RCC 7860 (cell line): Measurements from ENCODE around the gene CD276.
"Not testable (repeated sequence)": the region's sequence is repeated elsewhere in the genome, so short reads cannot be mapped to it uniquely, and the experiment has no call there.

Source experiments
- DNase-seq: peaks from one replicate; pipeline ENCODE4 v3.0.0-alpha.2; 2015; ENCODE audit warnings: low spot score
- FAIRE-seq: peaks from 2 replicates; lab custom pipeline; 2012; peaks lifted over from hg19 to GRCh38; lab: Jason Lieb, UNC

Gene CD276

GRCh38 chr15:73709241-73709640 lies 25.1 kb downstream of the CD276 start:
- FAIRE-seq, result no peak
- no peak for DNase-seq

DNA sequence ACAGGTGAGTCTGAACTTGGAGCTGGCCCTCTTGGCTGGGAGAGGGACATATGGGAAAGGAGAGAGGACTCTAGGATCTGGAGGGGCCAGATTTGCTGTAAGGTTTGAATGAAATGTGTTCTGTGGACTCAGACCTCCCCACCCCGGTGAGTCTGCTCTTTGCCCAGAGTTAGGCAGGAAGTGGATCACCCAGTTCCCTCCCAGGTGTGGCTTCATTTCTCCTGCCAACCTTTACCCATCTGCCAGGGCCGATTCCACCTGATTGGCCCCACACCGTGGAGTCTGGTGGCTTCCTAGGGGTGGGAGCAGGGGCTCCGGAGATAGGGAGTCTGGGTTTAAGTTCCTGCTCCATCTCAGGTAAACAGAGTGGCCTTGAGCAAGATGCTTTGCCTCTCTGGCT lies 25.5 kb downstream of the CD276 start:
- DNase-seq, result no peak

GRCh38 chr15:73710321-73710720 lies 26.1 kb downstream of the CD276 start:
- DNase-seq (no peak), FAIRE-seq (no peak)

More for the DNA sequence above, 25.5 kb downstream of the CD276 start:
- no peak for FAIRE-seq

- no peak for DNase-seq
- FAIRE-seq, result no peak
Observed at GRCh38 chr15:73711526-73711925, 27.3 kb downstream of the CD276 start.

- FAIRE-seq, result no peak
- DNase-seq, result no peak
Observed at GRCh38 chr15:73712107-73712506, 27.9 kb downstream of the CD276 start.

DNA sequence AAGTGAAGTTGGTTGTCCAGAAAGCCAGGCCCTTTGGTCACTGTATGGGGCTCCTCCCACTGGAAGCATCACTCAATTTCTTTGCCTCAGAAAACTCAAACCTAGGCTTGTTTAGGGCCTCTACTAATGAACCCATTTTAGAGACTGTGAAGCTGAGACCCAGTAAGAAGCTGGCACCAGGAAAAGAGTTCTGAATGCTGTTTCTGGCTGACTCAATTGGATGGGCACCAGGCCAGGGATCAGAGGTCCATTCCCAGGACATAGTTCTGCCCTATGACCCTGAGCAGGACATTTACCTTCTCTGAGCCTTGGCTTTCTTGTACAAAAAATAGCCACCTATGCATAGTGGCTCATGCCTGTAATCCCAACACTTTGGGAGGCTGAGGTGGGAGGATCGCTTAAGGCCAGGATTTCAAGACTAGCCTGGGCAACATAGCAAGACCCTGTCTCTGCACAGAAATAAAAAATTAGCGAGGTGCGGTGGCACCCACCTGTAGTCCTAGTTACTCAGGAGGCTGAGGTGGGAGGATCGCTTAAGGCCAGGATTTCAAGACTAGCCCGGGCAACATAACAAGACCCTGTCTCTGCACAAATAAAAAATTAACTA lies 30.6 kb downstream of the CD276 start:
- no peak for FAIRE-seq
- no peak for DNase-seq

- no peak for DNase-seq
- FAIRE-seq, result no peak
Observed at GRCh38 chr15:73715417-73715816, 31.2 kb downstream of the CD276 start.

GRCh38 chr15:73716417-73716816 lies 32.2 kb downstream of the CD276 start:
- DNase-seq (no peak), FAIRE-seq (no peak)

GRCh38 chr15:73717206-73717605 lies 33.0 kb downstream of the CD276 start:
- no peak for FAIRE-seq
- DNase-seq, result no peak

DNA sequence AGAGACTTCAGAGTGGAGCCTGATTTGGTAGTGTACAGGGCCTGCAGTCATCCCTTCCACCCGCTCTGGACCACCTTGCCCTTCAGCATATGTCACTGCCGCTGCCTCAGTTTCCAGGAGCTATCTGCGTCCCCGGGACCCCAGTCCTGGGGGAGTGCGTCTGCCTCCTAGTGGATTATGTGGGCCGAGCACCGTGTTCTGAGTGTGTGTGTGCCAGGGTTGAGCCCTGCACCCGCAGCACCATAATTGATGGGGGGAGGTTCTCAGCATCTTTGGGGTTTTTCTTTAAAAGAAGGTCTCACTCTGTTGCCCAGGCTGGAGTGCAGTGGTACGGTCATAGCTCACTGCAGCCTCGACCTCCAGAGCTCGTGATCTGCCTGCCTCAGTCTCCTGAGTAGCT lies 33.6 kb downstream of the CD276 start:
- FAIRE-seq, result no peak

GRCh38 chr15:73718694-73719093 lies 34.5 kb downstream of the CD276 start:
- DNase-seq (no peak), FAIRE-seq (no peak)

More for the DNA sequence above, 33.6 kb downstream of the CD276 start:
- no peak for DNase-seq

- DNase-seq (no peak), FAIRE-seq (no peak)
Observed at GRCh38 chr15:73722425-73722824, 38.2 kb downstream of the CD276 start.

GRCh38 chr15:73723191-73723590 lies 39.0 kb downstream of the CD276 start:
- DNase-seq (no peak), FAIRE-seq (no peak)

DNA sequence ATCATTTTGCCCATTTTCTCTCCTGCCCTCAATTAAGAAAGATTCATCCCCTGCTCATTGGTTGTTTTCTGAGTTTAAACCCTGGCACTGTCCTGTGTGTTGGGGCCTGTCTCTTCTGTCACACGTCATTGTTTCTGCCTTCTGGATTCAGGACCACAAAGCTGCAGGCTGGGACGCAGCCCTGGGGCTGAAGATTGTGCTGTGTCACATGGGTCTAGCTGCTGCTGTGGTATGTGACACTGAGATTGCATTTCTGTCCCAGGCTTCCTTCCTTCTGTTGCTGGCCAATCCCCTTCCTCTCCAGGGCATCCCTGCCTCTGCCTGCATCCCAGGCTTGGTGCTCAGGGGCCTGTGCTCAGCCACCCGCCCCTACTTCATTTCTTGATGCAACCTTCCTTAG lies 40.0 kb downstream of the CD276 start:
- no peak for FAIRE-seq
- DNase-seq, result no peak

DNA sequence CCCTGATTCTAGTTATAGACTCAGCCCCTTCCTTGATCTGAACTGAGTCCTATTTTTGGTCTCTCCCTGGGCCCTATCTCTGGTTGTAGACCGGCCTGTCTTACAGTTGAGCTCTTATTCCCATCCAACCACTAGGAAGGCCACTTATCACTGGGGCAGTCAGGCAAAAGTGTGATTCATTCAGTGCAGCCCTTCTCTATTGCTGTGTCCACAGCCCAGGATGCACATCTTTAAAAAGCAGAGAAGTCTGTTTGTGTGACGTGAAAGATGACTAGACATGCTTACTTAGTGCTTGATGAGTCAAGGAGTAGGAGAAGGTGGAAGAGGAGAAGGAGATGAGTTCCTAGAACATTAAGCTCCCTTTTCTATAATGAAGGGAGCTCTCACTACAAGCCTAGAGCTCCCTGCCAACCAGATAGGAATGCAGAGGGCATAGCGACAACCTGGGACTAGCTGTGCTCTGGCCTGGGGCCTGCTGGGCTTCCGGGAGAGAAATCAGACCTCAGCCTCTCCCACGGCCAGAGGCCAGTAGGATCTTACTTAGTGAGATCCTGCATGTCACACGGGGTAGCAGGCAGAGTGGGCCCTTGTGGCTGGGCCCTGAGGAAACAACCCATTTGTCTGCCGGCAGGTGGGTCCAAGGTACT lies 43.3 kb downstream of the CD276 start:
- no peak for FAIRE-seq

GRCh38 chr15:73732051-73732450 lies 47.9 kb downstream of the CD276 start:
- not testable (repeated sequence) for DNase-seq, FAIRE-seq

More for the DNA sequence above, 43.3 kb downstream of the CD276 start:
- peak; percentile 37 for DNase-seq

DNA sequence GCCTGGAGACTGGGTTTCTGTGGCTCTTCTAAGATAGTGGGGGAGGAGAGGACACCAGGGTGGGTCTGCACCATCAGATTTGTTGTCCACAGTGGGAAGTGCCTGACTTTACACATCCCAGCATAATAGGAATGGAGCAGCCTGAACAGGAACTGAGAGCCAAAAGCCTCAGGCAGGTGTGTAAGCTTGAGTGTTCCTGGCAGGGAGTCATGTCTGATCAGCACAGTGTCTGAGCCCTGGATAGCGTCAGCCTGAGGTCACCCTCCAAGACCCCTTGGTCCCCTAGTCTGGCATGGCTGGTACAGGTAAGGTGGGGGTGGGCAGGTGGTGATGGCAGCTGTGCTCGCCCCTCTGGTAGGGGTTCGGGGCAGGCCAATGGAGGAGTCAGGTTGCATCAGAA lies 48.7 kb downstream of the CD276 start:
- DNase-seq (no peak), FAIRE-seq (no peak)

DNA sequence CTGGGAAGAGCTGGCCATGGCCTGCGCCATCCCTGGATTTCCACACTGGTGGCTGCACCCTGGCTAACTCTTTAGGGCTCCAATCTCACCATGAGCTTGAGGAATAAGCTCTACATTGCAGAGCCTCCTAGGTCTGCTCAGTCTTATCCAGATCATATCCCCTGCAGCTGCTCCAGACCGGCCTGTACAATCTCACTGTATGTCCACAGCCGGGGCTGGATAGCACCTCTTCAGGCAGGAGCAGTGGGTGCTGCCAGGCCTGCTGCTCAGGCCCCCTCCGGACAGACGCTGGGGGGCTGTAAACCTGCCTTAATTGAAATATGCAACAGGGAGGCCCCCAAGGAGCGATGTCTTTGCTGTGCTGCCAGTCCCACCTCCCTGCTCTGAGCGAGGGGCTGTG lies 53.4 kb downstream of the CD276 start:
- DNase-seq (no peak), FAIRE-seq (no peak)

DNA sequence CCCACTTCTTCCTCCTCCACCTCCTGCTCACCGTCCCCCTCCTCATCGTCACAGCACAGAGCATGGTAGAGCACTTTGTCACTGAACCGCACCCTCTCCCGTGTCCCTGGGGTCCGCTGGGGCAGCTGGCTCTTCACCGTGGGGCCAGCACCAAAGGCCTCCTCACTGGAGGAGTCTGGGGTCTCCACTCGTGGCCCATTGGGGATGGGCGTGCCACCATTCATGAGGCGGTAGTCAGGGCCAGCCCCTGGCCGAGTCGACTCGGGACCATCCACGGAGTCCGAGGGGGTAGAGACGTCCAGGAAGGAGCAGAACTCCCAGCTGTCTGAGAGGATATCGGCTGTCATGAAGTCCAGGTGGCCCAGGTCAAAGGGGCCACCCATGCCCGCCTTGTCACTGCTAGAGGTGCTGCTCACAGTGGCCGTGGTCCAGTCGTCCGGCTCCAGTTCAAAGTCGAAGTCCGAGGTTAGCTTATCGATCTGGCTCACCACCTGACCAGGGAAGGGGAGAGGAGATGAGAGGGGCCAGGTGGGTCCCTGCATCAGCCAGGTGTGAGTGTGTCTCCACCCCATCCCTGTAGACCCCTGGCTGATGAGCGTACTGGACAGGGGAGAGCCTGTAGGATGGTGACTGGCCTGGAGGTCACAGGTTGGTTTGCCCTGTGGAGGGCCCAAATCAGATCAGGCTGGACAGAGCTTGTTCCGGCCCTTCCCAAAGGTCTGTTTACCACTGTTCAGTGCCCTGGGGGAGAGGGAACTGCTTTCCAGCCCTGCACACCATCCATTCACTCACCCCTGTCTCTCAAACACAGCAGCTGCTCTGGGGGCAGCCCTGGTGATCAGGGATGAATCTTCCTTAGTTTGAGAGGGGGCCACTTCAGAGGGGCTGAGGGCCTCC lies 56.2 kb downstream of the CD276 start:
- DNase-seq, result no peak
- FAIRE-seq, result no peak

DNA sequence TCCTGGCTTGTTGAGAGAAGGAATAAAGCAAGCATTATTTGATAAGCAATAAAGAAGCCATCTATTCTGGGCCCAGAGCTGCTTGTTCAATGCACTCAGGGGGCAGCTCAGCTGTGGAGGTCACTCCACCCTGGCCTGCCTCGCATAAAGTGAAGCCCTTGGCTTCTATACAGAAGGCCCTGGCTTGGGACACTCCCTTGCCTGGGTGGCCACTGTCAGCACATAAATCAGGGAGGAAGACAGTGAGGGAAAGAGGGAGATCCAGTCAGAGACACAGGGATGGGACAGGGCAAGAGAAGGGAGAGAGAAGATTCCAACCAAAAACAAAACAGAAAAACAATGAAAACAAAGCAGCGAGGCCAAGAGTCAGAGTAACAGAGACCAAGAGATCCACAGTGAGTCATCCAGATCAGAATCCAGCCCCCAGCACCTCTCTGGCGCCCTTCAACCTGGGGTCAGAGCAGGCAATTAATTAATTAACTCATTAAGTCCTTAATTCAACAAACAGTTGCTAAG lies 57.2 kb downstream of the CD276 start:
- FAIRE-seq, result no peak
- no peak for DNase-seq

GRCh38 chr15:73744293-73744692 lies 60.1 kb downstream of the CD276 start:
- no peak for DNase-seq
- FAIRE-seq, result no peak

GRCh38 chr15:73745073-73745472 lies 60.9 kb downstream of the CD276 start:
- DNase-seq, result no peak
- no peak for FAIRE-seq
